GM23338 (cell line): ENCODE measurements around the gene KIAA1328.
"Not testable (repeated sequence)": the region's sequence is repeated elsewhere in the genome, so short reads cannot be mapped to it uniquely, and the experiment has no call there.

ENCODE experiments used
- CREB1 ChIP-seq: fragments of 250-450 bp; sonication (Bioruptor Pico); IDR thresholded peaks from 2 replicates; pipeline ENCODE4 v1.5.0; 2020; ENCODE audit warnings: low read depth, mild to moderate bottlenecking, moderate library complexity
- EZH2 ChIP-seq: fragments of 200-600 bp; sonication (generic); IDR thresholded peaks from one replicate; pipeline ENCODE4 v1.8.0; 2017; ENCODE audit warnings: antibody characterized with exemption, mild to moderate bottlenecking, low read depth; ENCODE audit not compliant: unreplicated experiment
- EZH2phosphoT487 ChIP-seq: fragments of 200-600 bp; sonication (generic); IDR thresholded peaks from one replicate; pipeline ENCODE4 v1.8.1; 2018; ENCODE audit warnings: antibody characterized with exemption; ENCODE audit not compliant: unreplicated experiment
- POLR2AphosphoS5 ChIP-seq: IDR thresholded peaks from 2 replicates; pipeline ENCODE4 v1.6.1; 2016; ENCODE audit warnings: antibody characterized with exemption, low read depth
- ZNF331 ChIP-seq: fragments of 250-450 bp; sonication (Bioruptor Pico); IDR thresholded peaks from 2 replicates; pipeline ENCODE4 v1.5.0; 2020; ENCODE audit warnings: low read depth, mild to moderate bottlenecking, moderate library complexity
- TF ChIP-seq, protein P1 (sequence below), 2 experiments: fragments of 200-600 bp in 1 of 2; sonication (generic) in 1 of 2; conservative IDR thresholded peaks; 2 replicates each; pipeline versions ENCODE4 v1.5.1 to v1.6.1; 2016 to 2017; ENCODE audit warnings: antibody characterized with exemption in 2 of 2, low read depth in 2 of 2, mild to moderate bottlenecking in 2 of 2, moderate library complexity in 1 of 2
- TF ChIP-seq, protein P2 (sequence below): IDR thresholded peaks from one replicate; pipeline ENCODE4 v1.6.1; 2018; ENCODE audit warnings: antibody characterized with exemption; ENCODE audit not compliant: unreplicated experiment

DNA sequence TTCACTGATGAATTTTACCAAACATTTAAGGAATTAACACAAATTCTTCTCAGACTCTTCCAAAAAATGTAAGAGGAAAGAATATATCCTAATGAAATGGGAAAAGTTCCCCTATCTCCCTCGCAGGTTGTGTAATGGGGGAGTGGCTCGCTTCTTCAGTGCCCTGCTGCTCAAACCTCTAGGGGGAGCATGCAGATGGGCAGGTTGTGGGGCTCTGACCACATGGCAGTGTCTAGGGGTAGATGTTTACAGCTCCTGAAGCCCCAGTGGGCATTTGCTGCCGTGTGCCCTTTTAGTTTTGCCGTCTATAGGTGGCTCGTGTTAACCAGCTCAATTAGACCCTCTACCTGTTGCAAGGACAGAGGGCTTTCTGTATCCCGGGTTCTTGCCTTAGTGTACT is 338.0 kb downstream of the KIAA1328 start:
- TF ChIP-seq, protein P1, sequence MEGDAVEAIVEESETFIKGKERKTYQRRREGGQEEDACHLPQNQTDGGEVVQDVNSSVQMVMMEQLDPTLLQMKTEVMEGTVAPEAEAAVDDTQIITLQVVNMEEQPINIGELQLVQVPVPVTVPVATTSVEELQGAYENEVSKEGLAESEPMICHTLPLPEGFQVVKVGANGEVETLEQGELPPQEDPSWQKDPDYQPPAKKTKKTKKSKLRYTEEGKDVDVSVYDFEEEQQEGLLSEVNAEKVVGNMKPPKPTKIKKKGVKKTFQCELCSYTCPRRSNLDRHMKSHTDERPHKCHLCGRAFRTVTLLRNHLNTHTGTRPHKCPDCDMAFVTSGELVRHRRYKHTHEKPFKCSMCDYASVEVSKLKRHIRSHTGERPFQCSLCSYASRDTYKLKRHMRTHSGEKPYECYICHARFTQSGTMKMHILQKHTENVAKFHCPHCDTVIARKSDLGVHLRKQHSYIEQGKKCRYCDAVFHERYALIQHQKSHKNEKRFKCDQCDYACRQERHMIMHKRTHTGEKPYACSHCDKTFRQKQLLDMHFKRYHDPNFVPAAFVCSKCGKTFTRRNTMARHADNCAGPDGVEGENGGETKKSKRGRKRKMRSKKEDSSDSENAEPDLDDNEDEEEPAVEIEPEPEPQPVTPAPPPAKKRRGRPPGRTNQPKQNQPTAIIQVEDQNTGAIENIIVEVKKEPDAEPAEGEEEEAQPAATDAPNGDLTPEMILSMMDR (conservative IDR thresholded peaks at IDR 0.05; ENCODE audit: low read depth in 2 of 2), result peak; percentile 67 to 73
- TF ChIP-seq POLR2AphosphoS5; EZH2; EZH2phosphoT487; ZNF331 (CRISPR knock-in tag); CREB1 (CRISPR knock-in tag): not testable (repeated sequence)
- TF ChIP-seq, protein P2, sequence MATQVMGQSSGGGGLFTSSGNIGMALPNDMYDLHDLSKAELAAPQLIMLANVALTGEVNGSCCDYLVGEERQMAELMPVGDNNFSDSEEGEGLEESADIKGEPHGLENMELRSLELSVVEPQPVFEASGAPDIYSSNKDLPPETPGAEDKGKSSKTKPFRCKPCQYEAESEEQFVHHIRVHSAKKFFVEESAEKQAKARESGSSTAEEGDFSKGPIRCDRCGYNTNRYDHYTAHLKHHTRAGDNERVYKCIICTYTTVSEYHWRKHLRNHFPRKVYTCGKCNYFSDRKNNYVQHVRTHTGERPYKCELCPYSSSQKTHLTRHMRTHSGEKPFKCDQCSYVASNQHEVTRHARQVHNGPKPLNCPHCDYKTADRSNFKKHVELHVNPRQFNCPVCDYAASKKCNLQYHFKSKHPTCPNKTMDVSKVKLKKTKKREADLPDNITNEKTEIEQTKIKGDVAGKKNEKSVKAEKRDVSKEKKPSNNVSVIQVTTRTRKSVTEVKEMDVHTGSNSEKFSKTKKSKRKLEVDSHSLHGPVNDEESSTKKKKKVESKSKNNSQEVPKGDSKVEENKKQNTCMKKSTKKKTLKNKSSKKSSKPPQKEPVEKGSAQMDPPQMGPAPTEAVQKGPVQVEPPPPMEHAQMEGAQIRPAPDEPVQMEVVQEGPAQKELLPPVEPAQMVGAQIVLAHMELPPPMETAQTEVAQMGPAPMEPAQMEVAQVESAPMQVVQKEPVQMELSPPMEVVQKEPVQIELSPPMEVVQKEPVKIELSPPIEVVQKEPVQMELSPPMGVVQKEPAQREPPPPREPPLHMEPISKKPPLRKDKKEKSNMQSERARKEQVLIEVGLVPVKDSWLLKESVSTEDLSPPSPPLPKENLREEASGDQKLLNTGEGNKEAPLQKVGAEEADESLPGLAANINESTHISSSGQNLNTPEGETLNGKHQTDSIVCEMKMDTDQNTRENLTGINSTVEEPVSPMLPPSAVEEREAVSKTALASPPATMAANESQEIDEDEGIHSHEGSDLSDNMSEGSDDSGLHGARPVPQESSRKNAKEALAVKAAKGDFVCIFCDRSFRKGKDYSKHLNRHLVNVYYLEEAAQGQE, result not testable (repeated sequence)
